GM12878 (cell line): ENCODE data around the gene NCBP3. TPM values are rescaled to one million over a fixed set of nuclear protein-coding genes. Genes with fewer than 3 reads are reported as not detected.

Source experiments
- E4F1 ChIP-seq: fragments of 450-650 bp; IDR thresholded peaks from 2 replicates; pipeline ENCODE4 v1.6.1; 2018; ENCODE audit warnings: borderline replicate concordance, mild to moderate bottlenecking; ENCODE audit not compliant: partially characterized antibody
- HSF1 ChIP-seq: fragments of 150-350 bp; IDR thresholded peaks from 2 replicates; pipeline ENCODE4 v1.6.1; 2014; ENCODE audit warnings: mild to moderate bottlenecking, low read depth, low read length
- IRF5 ChIP-seq: fragments of 450-650 bp; IDR thresholded peaks from 2 replicates; pipeline ENCODE4 v1.6.1; 2017; ENCODE audit warnings: borderline replicate concordance
- NFXL1 ChIP-seq: fragments of 450-650 bp; IDR thresholded peaks from 2 replicates; pipeline ENCODE4 v1.6.1; 2017; ENCODE audit warnings: antibody characterized with exemption, mild to moderate bottlenecking, borderline replicate concordance
- NR2F1 ChIP-seq: fragments of 450-650 bp; conservative IDR thresholded peaks from 2 replicates; pipeline ENCODE4 v1.6.1; 2017; ENCODE audit warnings: mild to moderate bottlenecking
- WRNIP1 ChIP-seq: IDR thresholded peaks from 2 replicates; pipeline ENCODE4 v1.6.1; 2011; ENCODE audit warnings: low read depth, low read length, improper control_type of control experiment, borderline replicate concordance
- ZBTB4 ChIP-seq: fragments of 450-650 bp; formaldehyde crosslinking; IDR thresholded peaks from 2 replicates; pipeline ENCODE4 v1.4.0; 2022; ENCODE audit warnings: mild to moderate bottlenecking, moderate library complexity
- polyA plus RNA-seq, 11 experiments: library from polyadenylated mRNA; depleted of rRNA in 4 of 11; unstranded in 6 of 11; stranded (reverse) in 5 of 11; fragments of >200 nt; fragmentation: Nextera tagmentation in 4 of 11; fragmentation: Illumina TruSeq in 1 of 11; extraction: Ambion mirVana in 4 of 11; extraction: Trizol in 1 of 11; gene quantifications; 1 replicate in 1 of 11; 2 replicates in 10 of 11; pipeline versions ENCODE4 v1.2.1 to v1.2.3, GENCODE V29; 2011 to 2016; ENCODE audit warnings: inconsistent platforms in 2 of 11, missing spikeins in 2 of 11, low read depth in 1 of 11
- total RNA-seq, 4 experiments: library from RNA; depleted of rRNA in 3 of 4; stranded (reverse); fragments of >200 nt in 3 of 4; fragmentation: Illumina TruSeq in 1 of 4; extraction: Trizol in 1 of 4; gene quantifications; 2 replicates each; pipeline versions ENCODE4 v1.2.1 to v1.2.3, GENCODE V29; 2013 to 2021

Gene NCBP3
- total and polyA plus RNA-seq, 10 of the 15 experiments (the other 5 are each of a cell fraction or from before 2014, with no cell fraction given) = 5.2 to 32.0 (median 23.2) TPM

GRCh38 chr17:3815122-3815521 lies 30.9 kb downstream of the NCBP3 start (continued):
- no peak for TF ChIP-seq E4F1
- TF ChIP-seq IRF5 = no peak
- no peak for TF ChIP-seq WRNIP1
- no peak for TF ChIP-seq HSF1
- TF ChIP-seq NR2F1 = no peak
- no peak for TF ChIP-seq NFXL1
- no peak for TF ChIP-seq ZBTB4 (CRISPR knock-in tag)
